GM18909 (cell line): ENCODE measurements around the gene LAMB1.
A peak's percentile ranks its signal among the peaks of the same experiment; 100 is the strongest.

Source experiments
- ATAC-seq: cut with Tn5 transposase; IDR thresholded peaks from one replicate; pipeline ENCODE4 v1.9.1; 2021; ENCODE audit warnings: mild to moderate bottlenecking; ENCODE audit not compliant: unreplicated experiment, poor library complexity

Gene LAMB1

GRCh38 chr7:108020585-108020984 is 17.6 kb upstream of the LAMB1 start:
- ATAC-seq = no peak

DNA sequence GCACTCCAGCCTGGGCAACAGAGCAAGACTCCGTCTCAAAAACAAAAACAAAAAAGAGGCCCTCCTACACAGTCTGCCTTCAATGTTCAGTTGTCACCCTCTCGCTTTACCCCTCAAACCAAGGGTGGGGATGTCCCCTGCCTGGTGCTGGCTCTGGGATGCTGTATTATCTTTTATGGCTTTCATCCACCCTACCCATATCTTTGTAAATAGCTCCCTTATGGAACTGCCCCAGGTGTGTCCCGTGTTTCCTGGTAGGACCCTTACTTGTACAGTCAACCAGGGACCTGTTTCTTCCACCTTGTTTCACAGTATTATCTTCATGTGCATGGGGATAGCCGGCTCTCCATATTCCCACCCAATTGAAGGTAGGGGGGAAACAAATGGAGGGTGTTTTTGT is 15.7 kb upstream of the LAMB1 start:
- ATAC-seq = no peak

GRCh38 chr7:108017776-108018151 is 14.8 kb upstream of the LAMB1 start:
- no peak for ATAC-seq

DNA sequence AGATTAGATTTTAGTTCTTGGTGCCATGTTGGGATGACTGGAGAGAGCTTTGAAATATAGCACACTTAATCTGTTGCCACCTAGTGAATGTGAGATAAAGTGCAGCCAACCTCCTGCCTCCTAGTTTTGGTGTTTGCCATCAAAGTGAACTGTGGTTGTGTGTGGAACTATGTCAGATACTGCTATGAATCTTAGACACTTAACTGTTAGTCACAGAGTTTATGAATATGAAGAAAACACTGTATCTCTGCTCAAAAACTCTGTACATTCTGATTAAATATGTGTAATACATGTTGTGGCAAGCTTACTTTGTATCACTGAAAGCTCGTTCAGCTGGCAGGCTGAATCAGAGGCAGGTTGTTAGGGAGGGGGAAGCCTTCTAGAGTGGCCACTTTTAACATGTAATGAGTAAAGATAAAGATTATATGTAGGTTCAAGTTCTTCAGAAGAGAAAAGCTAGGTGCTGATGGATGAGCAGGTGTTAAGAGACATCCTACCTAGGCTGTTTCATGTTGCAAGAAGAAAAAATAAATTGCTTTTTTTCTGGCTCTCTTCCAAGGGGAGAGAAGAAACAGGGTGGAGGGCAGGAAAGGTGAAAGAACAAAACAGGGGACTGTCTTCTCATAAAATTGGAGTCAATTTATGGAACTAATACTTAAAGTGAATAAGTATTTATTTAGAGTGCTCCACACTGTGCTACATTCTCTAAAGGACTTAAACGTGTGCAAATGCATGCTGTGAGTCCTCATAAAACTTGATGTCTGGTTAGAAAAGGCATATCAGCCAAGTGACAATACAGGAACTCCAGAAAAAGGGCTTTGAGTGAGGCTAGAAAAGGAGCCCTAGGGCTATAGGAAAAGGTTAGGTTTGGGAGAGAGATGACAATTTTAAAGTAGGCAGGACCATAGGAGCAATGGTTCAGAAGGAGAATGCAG is 14.1 kb upstream of the LAMB1 start:
- ATAC-seq = no peak

DNA sequence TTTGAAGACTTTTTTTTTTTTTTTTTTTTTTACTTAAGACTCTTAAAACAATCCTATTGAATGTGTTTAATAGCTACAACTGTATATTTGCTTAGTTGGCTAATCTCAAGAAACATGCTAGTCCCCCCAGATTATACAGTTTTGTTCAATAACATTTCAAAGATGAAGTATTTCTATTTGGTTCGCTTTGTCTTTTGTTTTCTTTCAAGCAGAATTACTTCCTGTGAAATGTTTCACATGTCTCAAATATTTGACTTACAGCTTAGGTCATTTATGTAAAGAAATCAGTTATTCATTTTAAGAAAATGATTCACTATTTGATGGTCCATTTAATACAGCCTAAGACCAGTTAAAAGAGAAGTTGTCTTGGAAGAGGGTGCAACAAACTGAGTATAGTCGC is 12.8 kb upstream of the LAMB1 start:
- ATAC-seq = no peak

GRCh38 chr7:108014747-108015682 is 12.1 kb upstream of the LAMB1 start:
- no peak for ATAC-seq

- ATAC-seq = no peak
Observed at GRCh38 chr7:108014215-108014614, 11.3 kb upstream of the LAMB1 start.

- no peak for ATAC-seq
Observed at GRCh38 chr7:108012499-108013430, 9.8 kb upstream of the LAMB1 start.

- no peak for ATAC-seq
Observed at GRCh38 chr7:108010377-108010776, 7.4 kb upstream of the LAMB1 start.

DNA sequence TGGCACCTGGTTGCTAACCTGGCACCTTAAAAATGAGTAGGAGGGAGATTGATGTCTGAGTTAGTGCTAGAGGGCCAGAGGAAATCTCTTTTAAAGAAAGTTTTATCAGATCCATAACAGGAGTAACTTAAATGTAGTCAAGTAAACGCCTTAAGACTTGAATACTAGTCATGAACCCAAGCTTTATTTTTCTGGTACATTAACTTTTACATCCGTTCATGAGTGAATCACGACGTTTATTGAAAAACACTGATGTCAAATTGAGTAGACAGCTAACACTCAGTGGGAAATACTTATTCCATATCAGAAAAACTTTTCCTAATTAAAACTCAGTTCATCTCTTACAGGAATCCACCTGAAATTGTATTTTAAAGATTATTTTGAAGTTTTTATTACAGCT is 6.9 kb upstream of the LAMB1 start:
- ATAC-seq = no peak

DNA sequence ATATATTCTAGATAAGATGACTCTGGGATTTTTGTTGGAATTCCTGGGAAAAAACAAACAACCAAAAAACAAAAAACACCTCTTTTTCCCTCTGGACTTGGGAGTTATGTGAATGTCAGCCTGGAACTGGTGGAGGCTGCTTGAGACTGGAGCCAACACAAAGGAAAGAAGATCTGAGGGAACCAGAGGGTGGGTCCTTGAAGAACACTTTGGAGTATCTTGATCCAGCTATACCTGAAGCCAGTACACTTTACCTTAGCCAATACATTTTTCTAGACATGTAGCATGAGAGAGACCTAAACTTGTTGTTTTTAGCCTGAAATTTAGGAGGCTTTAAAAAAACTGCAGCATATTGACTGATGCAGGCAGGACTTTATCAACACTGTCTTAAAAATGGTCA is 5.9 kb upstream of the LAMB1 start:
- ATAC-seq = no peak

DNA sequence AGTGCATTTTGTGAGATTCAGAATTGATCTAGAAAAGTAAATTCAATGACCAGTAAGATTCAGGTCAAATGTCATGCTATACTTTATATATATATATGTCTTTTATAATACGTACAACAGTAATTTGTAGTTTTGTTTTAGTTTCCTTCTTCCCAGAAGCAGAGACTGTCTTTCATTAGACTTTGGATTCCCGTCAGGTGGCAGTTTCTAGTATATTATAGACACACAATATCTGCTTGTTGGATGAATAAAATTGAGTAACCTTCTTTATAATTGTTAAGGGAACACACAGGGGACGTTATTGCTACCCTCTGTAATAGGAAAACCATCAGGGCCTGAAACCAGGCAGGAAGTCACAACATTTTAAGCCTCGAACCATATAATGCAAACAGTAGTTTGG is 5.3 kb upstream of the LAMB1 start:
- no peak for ATAC-seq

- ATAC-seq = no peak
Observed at GRCh38 chr7:108007762-108008161, 4.8 kb upstream of the LAMB1 start.

DNA sequence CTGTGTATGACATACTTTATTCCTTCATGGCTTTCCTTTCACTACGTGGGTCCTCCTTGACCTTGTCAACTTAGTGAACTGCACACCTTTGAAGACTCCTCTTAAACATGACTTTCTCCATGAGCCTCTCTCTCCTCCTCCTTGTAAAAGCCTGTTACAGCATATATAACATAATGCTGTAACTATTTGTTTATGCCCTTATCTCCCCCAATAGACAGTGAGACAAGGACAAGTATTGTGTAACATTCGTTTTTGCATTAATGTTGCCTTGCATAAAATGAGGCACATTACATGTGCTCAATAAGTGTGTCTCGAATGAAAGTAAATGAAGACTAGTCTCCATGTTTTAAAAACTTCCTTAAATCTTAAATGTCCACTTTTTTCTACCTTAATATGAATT is 4.3 kb upstream of the LAMB1 start:
- no peak for ATAC-seq

DNA sequence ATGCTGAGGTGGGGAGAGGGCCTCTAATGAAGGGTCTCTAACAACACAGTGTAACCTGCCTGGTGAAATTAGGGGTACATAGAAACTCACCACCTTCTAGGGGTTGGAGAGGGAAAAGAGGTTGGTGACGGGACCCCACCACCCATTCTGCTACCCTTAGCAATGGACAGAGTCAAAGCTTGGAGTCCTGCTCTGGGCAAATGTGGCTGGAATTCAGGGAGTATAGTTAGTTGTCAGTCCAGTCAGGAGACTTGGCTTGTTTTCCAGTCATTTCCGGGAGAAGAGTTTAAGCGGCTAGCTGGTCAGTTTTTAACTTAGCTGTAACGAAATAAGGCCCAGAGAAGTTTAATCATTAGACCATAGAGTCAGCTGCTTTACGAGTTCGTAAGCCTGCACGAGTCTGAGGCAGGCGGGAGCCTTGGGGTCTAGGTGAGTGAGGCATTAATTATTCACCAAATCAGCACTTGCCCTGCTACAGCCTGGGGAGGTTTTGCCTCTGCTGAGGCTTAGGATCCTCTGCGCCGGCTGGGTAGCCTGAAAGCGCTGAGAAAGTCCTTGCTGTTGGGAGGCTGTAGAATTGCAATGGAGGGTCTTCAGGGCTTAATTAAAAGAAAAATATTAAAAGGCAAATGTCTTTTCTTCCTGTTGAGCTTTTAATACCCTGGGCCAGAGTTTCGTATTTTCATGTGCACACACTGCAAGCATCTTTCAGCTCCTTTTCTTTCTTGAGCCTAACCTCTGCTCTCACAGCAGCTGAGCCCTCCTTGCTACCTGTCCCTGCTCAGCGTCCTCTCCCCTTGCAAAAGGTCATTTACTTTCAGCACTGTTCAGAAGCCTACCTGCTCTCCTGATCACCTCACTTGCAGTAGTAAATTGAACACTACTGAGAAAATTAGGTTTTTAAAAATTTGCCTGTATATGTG is 1.5 kb upstream of the LAMB1 start:
- ATAC-seq = peak; percentile 93

DNA sequence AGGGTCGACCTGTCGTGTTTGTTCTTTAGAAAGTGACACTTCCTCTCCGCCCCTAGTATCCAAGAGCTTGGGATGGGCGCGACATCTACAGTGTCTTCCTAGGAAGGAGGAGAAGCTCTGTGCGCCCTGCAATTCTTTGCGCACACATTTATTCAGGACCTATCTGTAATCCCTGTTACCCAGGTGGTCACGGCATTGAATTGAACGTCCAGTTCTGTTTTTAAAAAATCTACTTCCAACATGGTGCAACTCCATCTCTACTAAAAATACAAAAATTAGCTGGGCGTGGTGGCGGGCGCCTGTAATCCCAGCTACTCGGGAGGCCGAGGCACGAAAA is 606 bp upstream of the LAMB1 start:
- no peak for ATAC-seq

GRCh38 chr7:108001764-108002725 is 916 bp downstream of the LAMB1 start:
- ATAC-seq = no peak
